GM10266 (cell line): Measurements from ENCODE around the gene CARD19.

Experiments
- DNase-seq: peaks from one replicate; pipeline ENCODE4 v3.0.0; 2012; ENCODE audit errors: extremely low spot score
- TF ChIP-seq, protein P1 (sequence below): IDR thresholded peaks from 2 replicates; pipeline ENCODE4 v1.5.1; 2012; ENCODE audit warnings: mild to moderate bottlenecking, low read depth; ENCODE audit not compliant: control insufficient read depth, insufficient read depth; ENCODE audit errors: missing control alignments

The CARD19 gene

DNA sequence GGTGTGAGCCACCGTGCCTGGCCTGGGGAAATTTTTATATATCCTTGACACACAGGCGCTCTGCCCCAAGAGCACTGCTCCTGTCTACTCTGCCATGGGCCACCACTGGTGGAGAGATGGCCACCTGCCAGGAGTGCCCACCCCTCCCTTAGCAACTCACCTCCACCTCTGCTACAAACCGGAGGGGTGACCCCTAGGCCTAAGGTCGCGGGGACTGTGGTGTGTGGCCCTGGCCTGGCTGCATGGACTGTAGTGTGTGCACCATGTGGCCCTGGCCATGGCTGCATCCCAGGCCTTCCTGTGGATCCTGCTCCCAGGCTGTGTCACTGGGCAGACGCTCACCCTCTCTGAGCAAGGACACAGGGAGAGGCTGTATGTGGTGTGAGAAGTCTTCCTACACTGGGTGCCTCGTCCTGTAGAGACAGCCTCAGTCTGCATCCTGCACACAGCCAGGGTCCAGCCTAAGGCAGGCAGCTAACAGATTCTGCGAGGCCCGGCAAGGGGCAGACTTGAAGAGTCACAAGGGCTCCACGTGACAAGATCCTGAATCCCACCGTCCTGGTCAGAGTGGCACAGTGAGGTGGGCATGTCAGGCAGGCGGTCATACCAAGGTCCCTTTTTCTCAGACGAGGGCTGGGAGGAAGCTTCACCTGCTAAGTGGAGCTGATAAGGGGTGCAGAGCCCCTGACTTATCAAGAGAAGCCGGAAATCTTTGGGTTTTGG is 27.7 kb downstream of the CARD19 start:
- DNase-seq: no peak
- TF ChIP-seq, protein P1, sequence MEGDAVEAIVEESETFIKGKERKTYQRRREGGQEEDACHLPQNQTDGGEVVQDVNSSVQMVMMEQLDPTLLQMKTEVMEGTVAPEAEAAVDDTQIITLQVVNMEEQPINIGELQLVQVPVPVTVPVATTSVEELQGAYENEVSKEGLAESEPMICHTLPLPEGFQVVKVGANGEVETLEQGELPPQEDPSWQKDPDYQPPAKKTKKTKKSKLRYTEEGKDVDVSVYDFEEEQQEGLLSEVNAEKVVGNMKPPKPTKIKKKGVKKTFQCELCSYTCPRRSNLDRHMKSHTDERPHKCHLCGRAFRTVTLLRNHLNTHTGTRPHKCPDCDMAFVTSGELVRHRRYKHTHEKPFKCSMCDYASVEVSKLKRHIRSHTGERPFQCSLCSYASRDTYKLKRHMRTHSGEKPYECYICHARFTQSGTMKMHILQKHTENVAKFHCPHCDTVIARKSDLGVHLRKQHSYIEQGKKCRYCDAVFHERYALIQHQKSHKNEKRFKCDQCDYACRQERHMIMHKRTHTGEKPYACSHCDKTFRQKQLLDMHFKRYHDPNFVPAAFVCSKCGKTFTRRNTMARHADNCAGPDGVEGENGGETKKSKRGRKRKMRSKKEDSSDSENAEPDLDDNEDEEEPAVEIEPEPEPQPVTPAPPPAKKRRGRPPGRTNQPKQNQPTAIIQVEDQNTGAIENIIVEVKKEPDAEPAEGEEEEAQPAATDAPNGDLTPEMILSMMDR: no peak

DNA sequence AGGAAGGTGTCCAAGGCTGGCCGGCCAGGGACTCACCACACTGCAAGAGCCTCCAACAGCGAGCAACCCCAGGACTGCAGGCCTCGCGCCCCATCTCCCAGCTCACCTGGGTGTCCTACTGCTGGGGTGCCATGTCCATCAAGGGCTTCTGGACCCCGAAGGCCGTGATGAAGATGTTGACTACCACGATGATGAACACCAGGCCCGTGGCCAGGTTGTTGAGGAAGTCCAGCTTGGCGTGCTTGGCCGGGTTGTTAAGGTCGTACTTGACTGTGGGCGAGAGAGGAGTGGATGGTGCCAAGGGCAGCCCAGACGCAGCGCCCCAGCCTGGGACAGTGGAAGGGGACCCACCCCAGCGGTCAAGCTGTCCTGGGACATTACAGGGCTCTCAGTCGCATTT is 28.8 kb downstream of the CARD19 start:
- no peak for DNase-seq
- TF ChIP-seq, protein P1: no peak

DNA sequence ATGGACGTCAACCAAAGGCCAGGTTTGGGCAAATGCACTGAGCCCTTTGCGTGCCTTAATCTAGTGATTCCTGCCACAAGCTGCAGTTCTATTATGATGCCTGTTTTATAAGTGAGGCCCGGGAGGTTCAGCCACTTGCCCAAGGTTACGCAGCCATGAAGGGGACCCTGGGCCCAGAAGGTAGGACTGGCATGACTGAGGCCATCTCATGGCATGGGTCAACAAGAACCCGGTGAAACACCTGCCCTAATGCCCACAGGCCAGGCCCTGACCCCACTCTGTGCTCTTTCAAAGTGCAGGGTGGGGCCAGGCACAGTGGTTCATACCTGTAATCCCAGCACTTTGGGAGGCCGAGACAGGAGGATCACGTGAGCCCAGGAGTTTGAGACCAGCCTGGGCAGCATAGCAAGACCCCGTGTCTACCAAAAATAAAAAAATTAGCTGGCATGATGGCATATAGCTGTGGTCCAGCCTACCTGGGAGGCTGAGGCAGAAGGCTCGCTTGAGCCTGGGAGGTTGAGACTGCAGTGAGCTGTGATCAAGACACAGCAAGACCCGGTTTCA is 29.4 kb downstream of the CARD19 start:
- no peak for DNase-seq
- TF ChIP-seq, protein P1: no peak

DNA sequence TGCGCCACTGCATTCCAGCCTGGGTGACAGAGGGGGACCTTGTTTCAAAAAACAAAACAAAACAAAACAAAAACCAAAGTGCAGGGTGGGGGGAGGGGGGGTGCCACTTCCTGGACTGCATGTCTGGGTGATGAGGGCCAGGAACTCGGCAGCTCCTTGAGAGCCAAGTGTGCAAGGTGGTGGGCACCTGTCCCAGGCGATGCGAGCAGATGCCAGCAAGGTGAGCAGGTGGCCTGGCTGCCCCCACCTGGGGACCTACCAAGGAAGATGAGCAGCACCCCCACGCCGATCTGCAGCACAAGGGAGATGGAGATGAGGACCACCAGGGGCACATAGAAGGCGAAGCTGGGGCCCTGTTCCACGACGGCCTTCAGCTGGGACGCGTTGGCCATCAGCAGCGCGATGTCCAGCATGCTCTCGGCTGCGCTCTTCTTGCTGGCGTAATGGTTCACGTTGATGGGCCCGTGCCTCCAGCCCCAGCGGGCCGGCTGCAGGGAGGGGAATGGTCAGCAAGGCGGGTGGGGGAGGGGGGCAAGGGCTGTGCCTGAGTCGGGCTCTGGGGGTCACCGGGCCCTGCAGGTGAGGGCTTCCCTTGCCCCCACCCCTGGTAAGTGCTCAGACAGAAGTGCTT is 30.2 kb downstream of the CARD19 start:
- DNase-seq: no peak
- TF ChIP-seq, protein P1: no peak

DNA sequence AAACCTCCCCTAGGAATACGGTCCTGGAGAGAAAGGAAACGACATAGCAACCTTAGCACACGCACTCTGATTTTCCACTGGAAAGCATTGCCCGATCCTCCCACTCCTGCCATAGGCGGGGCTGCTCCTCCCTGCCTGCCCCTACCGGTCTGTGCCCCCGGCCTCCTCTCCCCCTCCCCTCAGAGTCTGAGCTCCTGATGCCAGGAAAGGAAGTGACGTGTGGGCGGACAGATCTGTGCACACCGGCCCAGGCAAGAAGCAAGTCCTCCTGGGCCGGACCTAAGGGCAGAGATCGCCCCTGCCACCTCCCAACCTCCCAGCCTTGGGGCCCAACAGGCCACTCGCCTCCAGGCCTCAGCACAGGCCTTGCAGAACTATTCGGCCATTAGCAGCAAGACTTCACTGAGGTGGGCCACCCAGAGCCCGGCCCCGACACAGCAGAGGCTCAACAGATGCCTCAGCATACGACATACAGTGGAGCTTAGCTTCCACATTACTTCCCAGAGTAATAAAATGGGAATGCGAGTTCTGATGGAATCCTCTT is 30.9 kb downstream of the CARD19 start:
- TF ChIP-seq, protein P1: no peak
- no peak for DNase-seq

DNA sequence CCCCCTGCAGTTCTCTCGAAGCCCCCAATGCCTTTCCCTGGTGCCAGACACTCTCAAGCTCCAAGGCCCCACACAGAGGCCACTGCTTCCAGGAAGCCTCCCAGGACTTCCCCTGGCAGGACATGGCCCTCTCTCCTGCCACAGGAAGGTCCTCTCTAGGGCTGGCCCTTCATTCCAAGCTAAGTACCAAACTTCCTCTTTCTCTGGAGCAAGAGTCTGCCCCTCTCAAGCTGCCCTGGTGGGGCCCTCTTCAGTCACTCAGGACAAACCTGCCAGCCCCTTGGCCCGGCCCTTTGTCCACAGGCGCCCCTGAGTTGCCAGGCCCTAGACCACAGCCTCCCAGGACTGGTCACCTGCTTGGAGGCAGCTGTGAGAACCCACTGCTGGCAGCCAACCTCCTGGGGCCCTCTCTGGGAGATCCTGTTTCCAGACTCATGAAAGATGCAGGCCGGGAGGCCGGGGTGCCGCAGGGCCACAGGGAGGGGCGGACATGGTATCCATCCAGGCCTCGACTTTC is 31.4 kb downstream of the CARD19 start:
- no peak for DNase-seq
- TF ChIP-seq, protein P1: no peak

DNA sequence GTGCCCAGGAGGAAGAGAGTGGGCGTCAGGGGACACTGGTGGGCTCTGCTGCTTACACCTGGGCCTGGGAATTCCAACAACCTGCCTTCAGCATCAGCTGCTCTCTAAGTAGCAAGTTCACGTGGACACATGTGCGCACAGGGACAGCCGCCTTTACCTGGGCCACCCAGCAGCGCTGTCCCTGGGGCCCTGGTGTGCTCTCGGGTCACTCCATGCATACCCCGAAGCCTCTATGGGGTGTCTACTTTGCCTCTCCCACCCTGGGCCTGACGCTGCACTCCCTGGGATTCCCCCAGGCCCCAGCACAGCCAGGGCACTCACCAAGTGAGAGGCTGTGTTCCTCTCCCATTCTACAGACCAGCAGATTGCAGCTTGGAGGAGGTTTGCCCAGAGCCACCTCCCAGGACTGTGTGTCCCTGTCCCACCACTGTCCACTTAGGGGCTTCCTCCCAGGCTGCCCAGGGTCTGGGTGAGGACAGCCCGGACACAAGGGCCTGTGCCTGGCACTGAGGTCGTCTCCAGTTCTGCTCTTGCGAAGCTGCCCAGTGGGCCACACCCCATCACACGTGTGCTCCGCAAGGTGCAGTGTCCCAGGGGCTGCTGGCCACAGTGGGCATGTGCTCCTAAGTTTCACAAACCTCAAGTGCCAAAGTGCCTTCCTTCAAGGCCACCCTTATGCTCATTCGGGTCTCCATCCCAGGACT is 32.1 kb downstream of the CARD19 start:
- TF ChIP-seq, protein P1: no peak

More for the DNA sequence above, 32.1 kb downstream of the CARD19 start:
- DNase-seq: no peak
